Endometrial microvascular endothelial cells (primary cell): ENCODE measurements around the gene DPEP3. TPM values are rescaled to one million over a fixed set of nuclear protein-coding genes. Genes with fewer than 3 reads are reported as not detected.
"Not testable (repeated sequence)": the region's sequence is repeated elsewhere in the genome, so short reads cannot be mapped to it uniquely, and the experiment has no call there.

Experiments
- in situ Hi-C: cut with HindIII; loops from 2 replicates; pipeline ENCODE4 v1.10.0; 2017; ENCODE audit warnings: low sequenced_read_pairs, low pct_unique_long_range_greater_than_20kb; ENCODE audit errors: inconsistent ontology term
- total RNA-seq: library from RNA; depleted of rRNA; stranded (reverse); fragments of >200 nt; gene quantifications from one replicate; pipeline ENCODE4 v1.2.3, GENCODE V29; 2015; ENCODE audit errors: inconsistent ontology term

The DPEP3 gene
- total RNA-seq, 1 donor from 2014 or later, result not detected

GRCh38 chr16:67998231-67998778 lies 18.0 kb upstream of the DPEP3 start:
- in situ Hi-C loops, result not testable (repeated sequence)

GRCh38 chr16:67996666-67997065 lies 16.4 kb upstream of the DPEP3 start:
- in situ Hi-C loops, result no loop called here

GRCh38 chr16:67995423-67995822 lies 15.1 kb upstream of the DPEP3 start:
- in situ Hi-C loops, result no loop called here

- in situ Hi-C loops, result not testable (repeated sequence)
These were observed 13.7 kb upstream of the DPEP3 start for GRCh38 chr16:67994040-67994408.

- in situ Hi-C loops, result no loop called here
These were observed 13.1 kb upstream of the DPEP3 start for GRCh38 chr16:67993207-67994039.

GRCh38 chr16:67992661-67993206 lies 12.4 kb upstream of the DPEP3 start:
- in situ Hi-C loops, result no loop called here

GRCh38 chr16:67990018-67990386 lies 9.7 kb upstream of the DPEP3 start:
- in situ Hi-C loops, result no loop called here

- in situ Hi-C loops, result no loop called here
These were observed 9.2 kb upstream of the DPEP3 start for GRCh38 chr16:67989322-67990017.

GRCh38 chr16:67988675-67989074 lies 8.4 kb upstream of the DPEP3 start:
- in situ Hi-C loops, result no loop called here

GRCh38 chr16:67987460-67988160 lies 7.3 kb upstream of the DPEP3 start:
- in situ Hi-C loops, result no loop called here

GRCh38 chr16:67986949-67987348 lies 6.7 kb upstream of the DPEP3 start:
- in situ Hi-C loops, result no loop called here

- in situ Hi-C loops, result no loop called here
These were observed 1.9 kb upstream of the DPEP3 start for GRCh38 chr16:67982011-67982696.

- in situ Hi-C loops, result no loop called here
These were observed 2.7 kb downstream of the DPEP3 start for GRCh38 chr16:67977469-67978227.

- in situ Hi-C loops, result no loop called here
These were observed 3.3 kb downstream of the DPEP3 start for GRCh38 chr16:67977005-67977404.

- in situ Hi-C loops, result no loop called here
These were observed 4.1 kb downstream of the DPEP3 start for GRCh38 chr16:67976205-67976604.

GRCh38 chr16:67975321-67976105 lies 4.8 kb downstream of the DPEP3 start:
- in situ Hi-C loops, result no loop called here

GRCh38 chr16:67972285-67972684 lies 8.0 kb downstream of the DPEP3 start:
- in situ Hi-C loops, result not testable (repeated sequence)
